MCF 10A (cell line): Measurements from ENCODE around the gene ADAMTSL3. TPM values are rescaled to one million over a fixed set of nuclear protein-coding genes. Genes with fewer than 3 reads are reported as not detected.

Source experiments
- BruUV-seq: library from RNA; stranded (reverse); fragments of 400-500 nt; replicated peaks from 2 replicates; lab custom pipeline; 2021; lab: Mats Ljungman, UMichigan
- CTCF ChIA-PET: fragments of 300-600 bp; sonication (Branson Sonifier 250); formaldehyde crosslinking; extraction: SDS; loops from one replicate; lab custom pipeline; 2021; ENCODE audit warnings: antibody characterized with exemption, inconsistent platforms; lab: Yijun Ruan, JAX
- POLR2A ChIA-PET: fragments of 300-600, 350-650 bp; sonication (Branson Sonifier 250); formaldehyde crosslinking; extraction: SDS; loops from one replicate; lab custom pipeline; 2020; ENCODE audit warnings: antibody characterized with exemption, inconsistent platforms; lab: Yijun Ruan, JAX
- DNase-seq: peaks from one replicate; pipeline ENCODE4 v3.0.0-alpha.2; 2018; ENCODE audit not compliant: unreplicated experiment
- H3K27ac Mint-ChIP-seq: one replicate; pipeline ENCODE4 v1.8.0; 2022; ENCODE audit warnings: mild to moderate bottlenecking, low read depth, mixed read lengths; ENCODE audit not compliant: unreplicated experiment
- H3K27me3 Mint-ChIP-seq: one replicate; pipeline ENCODE4 v1.8.0; 2022; ENCODE audit warnings: mixed read lengths; ENCODE audit not compliant: insufficient read depth, unreplicated experiment
- H3K36me3 Mint-ChIP-seq: one replicate; pipeline ENCODE4 v1.8.0; 2022; ENCODE audit warnings: mild to moderate bottlenecking, moderate library complexity, mixed read lengths; ENCODE audit not compliant: insufficient read depth, unreplicated experiment
- H3K4me1 Mint-ChIP-seq: one replicate; pipeline ENCODE4 v1.8.0; 2022; ENCODE audit warnings: mixed read lengths; ENCODE audit not compliant: insufficient read depth, unreplicated experiment
- H3K4me3 Mint-ChIP-seq: one replicate; pipeline ENCODE4 v1.8.0; 2022; ENCODE audit warnings: mild to moderate bottlenecking, moderate library complexity, mixed read lengths; ENCODE audit not compliant: unreplicated experiment
- H3K9me3 Mint-ChIP-seq: one replicate; pipeline ENCODE4 v1.8.0; 2022; ENCODE audit warnings: mixed read lengths; ENCODE audit not compliant: unreplicated experiment
- intact Hi-C: fragments of 100-400 bp; cut with micrococcal nuclease; formaldehyde crosslinking; loops from 2 replicates; pipeline ENCODE4 v1.14.1; 2022
- total RNA-seq: library from RNA; stranded (reverse); gene quantifications from 2 replicates; pipeline ENCODE4 v1.2.3, GENCODE V29; 2022
- TF ChIP-seq, protein P1 (sequence below): fragments of 200-600 bp; IDR thresholded peaks from one replicate; pipeline ENCODE4 v1.8.0; 2022; ENCODE audit warnings: antibody characterized with exemption, mild to moderate bottlenecking; ENCODE audit not compliant: unreplicated experiment

The ADAMTSL3 gene
- total RNA-seq, 1 experiment from 2014 or later: 1.2 TPM

GRCh38 chr15:83984601-83985000 is 330.7 kb downstream of the ADAMTSL3 start:
- no peaks in the 10 kb centered on the region for H3K27me3 Mint-ChIP-seq
- ChIA-PET POLR2A (interaction anchor here (0.5 to 1.2 kb wide), 3 partner anchors 13 to 80 kb away, joined by 3 read pairs; no protein-coding TSS in a partner anchor), CTCF (interaction anchor here (1.5 kb wide), 1 partner anchor 50 kb away, joined by 3 read pairs; no protein-coding TSS in a partner anchor)
- TF ChIP-seq, protein P1, sequence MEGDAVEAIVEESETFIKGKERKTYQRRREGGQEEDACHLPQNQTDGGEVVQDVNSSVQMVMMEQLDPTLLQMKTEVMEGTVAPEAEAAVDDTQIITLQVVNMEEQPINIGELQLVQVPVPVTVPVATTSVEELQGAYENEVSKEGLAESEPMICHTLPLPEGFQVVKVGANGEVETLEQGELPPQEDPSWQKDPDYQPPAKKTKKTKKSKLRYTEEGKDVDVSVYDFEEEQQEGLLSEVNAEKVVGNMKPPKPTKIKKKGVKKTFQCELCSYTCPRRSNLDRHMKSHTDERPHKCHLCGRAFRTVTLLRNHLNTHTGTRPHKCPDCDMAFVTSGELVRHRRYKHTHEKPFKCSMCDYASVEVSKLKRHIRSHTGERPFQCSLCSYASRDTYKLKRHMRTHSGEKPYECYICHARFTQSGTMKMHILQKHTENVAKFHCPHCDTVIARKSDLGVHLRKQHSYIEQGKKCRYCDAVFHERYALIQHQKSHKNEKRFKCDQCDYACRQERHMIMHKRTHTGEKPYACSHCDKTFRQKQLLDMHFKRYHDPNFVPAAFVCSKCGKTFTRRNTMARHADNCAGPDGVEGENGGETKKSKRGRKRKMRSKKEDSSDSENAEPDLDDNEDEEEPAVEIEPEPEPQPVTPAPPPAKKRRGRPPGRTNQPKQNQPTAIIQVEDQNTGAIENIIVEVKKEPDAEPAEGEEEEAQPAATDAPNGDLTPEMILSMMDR: no peak
- H3K4me1 Mint-ChIP-seq: no peaks in the 10 kb centered on the region
- H3K4me3 Mint-ChIP-seq: no peak overlapping the region
- no peak overlapping the region for H3K27ac Mint-ChIP-seq
- intact Hi-C loops: no loop called here
- no peak for DNase-seq
- BruUV-seq: no TSS peak
- H3K9me3 Mint-ChIP-seq: no peaks in the 10 kb centered on the region
- no peaks in the 10 kb centered on the region for H3K36me3 Mint-ChIP-seq

DNA sequence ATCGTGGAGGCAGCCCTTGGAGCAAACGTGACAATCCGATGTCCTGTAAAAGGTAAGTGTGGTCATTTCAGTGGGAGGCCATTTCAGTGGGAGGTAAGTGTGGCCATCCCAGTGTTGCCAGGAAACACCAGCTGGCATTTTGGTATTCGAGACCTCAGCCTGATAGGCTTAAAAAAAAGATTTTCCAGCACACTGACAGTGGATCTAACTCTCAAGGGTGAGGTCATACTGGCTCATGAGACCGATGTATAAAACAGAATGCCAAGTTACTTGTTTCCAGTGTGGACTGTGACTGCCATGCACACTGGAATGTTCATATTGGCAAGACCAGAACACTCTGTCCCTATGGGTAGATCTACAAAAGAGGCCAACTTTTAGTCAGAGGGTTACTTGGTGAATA is 337.2 kb downstream of the ADAMTSL3 start:
- H3K9me3 Mint-ChIP-seq: no peaks in the 10 kb centered on the region
- intact Hi-C loops: no loop called here
- ChIA-PET CTCF (interaction anchor here (0.6 kb wide), 1 partner anchor 155 kb away, joined by 3 read pairs; no protein-coding TSS in a partner anchor), POLR2A (no interaction called here)
- no peak for DNase-seq
- no peak overlapping the region for H3K27ac Mint-ChIP-seq
- no peaks in the 10 kb centered on the region for H3K4me1 Mint-ChIP-seq
- H3K4me3 Mint-ChIP-seq: no peak overlapping the region
- no TSS peak for BruUV-seq
- no peaks in the 10 kb centered on the region for H3K36me3 Mint-ChIP-seq
- no peaks in the 10 kb centered on the region for H3K27me3 Mint-ChIP-seq
- TF ChIP-seq, protein P1: no peak

DNA sequence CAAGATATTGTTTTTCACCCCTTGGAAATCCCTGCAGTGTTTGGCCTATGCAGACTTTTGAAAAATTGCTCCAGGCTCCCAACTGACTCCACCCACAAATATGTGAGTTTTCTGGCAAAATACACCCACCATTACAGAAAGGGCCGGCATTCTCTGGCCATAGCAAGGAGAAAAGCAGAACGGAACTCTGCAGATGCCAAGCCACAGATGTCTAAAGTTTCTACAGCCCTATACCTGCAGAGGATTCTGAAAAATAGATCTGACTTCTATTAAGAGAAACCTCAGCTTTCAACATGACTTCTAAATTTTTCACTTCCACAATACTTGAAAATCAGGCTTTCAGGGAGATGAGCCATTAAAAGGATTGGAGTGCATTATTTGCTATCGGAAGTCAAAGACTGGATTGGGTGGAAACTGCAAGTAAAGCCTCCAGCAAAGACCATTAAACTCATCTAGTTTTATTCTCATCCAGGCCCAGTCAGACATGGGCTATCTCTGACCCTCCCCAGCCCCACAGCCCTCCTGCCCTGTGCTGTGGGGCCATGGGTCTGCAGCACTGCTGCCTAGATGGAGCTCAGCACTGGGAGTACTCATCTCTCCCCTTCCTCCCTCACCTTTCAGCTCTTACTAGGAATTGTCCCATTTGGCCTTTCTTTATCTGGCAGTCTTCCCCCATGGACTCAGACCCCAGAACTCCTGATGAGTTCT is 338.6 kb downstream of the ADAMTSL3 start:
- no peak for DNase-seq
- POLR2A ChIA-PET: interaction anchor here (0.6 to 1.1 kb wide), 2 partner anchors 260 to 596 kb away, joined by 3 read pairs; no protein-coding TSS in a partner anchor
- Mint-ChIP-seq H3K27me3 (no peaks in the 10 kb centered on the region), H3K36me3 (no peaks in the 10 kb centered on the region), H3K4me3 (no peak overlapping the region), H3K27ac (no peak overlapping the region), H3K9me3 (no peaks in the 10 kb centered on the region), H3K4me1 (no peaks in the 10 kb centered on the region)
- CTCF ChIA-PET: interaction anchor here (0.6 to 1.0 kb wide), 2 partner anchors 9 to 28 kb away, joined by 3 read pairs; no protein-coding TSS in a partner anchor
- intact Hi-C loops: no loop called here
- no TSS peak for BruUV-seq
- TF ChIP-seq, protein P1: no peak

DNA sequence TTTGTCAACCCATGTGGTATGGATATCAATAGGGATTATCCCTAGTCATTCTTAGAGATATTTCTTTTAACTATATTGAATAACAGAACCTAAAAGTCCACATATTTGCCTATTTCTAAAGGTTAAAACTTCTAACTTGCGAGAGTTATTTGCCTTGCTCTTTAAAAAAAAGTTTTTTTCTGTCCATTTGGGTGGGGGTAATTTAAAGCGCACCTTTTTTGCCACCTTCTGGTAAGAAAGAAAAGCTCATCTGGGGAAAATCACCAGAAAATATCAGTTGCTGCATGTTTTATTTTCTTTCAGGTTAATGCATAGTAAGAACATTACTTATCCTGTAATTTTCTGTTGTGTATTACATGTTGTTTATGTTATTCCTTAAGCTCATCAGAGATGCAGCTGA is 339.7 kb downstream of the ADAMTSL3 start:
- ChIA-PET CTCF (interaction anchor here (0.6 to 1.1 kb wide), 6 partner anchors 14 to 258 kb away, joined by 3 to 5 read pairs (median 4); no protein-coding TSS in a partner anchor), POLR2A (no interaction called here)
- H3K27me3 Mint-ChIP-seq: no peaks in the 10 kb centered on the region
- H3K9me3 Mint-ChIP-seq: no peaks in the 10 kb centered on the region
- TF ChIP-seq, protein P1: peak; percentile 5
- no peak overlapping the region for H3K27ac Mint-ChIP-seq
- no peak for DNase-seq
- H3K36me3 Mint-ChIP-seq: no peaks in the 10 kb centered on the region
- no peak overlapping the region for H3K4me3 Mint-ChIP-seq
- intact Hi-C loops: no loop called here
- H3K4me1 Mint-ChIP-seq: no peaks in the 10 kb centered on the region
- BruUV-seq: no TSS peak
